ENCODE data around the gene LARGE2.
"Not testable (repeated sequence)": the region's sequence is repeated elsewhere in the genome, so short reads cannot be mapped to it uniquely, and the experiment has no call there.

Gene LARGE2

DNA sequence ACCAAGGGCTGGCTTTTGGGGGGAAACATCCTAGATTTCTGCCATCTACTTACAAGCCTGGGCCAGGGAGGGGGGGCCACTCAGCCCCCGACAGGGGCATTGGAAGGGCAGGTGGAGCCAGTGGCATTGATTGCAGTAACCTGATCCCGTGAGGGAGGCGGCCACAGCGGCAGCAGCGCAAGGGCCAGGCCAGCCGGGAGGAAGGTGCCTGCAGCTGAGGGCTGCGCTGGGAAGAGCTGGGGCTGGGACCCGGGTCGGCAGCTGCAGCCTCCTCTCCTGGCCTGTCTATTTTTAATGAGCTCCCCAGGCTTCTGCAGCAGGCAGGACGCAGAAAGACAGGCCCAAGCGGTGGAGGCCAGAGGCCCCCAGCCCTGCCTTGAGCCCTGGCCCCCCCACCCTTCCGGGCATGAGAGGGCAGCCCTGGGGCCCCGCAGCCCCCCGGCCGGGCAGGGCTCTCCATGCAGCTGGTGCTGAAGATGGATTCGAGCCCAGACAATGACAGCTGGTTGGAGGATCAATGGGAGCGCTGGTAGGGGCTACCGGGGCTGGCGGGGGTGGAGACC, 26.0 kb upstream of the LARGE2 start:
- DNase-seq = no peak

- no peak for DNase-seq
Measured at GRCh38 chr11:45897556-45897955, 24.9 kb upstream of the LARGE2 start.

DNA sequence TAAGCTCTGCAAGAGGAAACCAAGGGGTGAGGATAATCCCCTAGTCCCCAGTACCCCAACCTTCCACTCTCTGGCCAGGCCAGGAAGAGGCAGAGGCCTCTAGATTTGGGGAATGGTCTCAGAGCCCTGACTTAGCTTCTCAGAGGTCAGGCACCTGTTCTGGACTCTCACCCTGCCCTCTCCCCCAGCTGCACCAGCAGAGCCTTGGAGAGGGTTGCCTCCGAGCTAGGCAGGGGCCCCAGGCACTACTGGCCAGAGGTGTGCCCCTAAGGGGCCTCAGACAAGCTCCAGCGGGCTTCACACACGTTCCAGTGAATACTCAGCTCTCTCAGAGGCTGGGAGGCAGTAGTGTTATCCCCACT, 23.4 kb upstream of the LARGE2 start:
- no peak for DNase-seq

DNA sequence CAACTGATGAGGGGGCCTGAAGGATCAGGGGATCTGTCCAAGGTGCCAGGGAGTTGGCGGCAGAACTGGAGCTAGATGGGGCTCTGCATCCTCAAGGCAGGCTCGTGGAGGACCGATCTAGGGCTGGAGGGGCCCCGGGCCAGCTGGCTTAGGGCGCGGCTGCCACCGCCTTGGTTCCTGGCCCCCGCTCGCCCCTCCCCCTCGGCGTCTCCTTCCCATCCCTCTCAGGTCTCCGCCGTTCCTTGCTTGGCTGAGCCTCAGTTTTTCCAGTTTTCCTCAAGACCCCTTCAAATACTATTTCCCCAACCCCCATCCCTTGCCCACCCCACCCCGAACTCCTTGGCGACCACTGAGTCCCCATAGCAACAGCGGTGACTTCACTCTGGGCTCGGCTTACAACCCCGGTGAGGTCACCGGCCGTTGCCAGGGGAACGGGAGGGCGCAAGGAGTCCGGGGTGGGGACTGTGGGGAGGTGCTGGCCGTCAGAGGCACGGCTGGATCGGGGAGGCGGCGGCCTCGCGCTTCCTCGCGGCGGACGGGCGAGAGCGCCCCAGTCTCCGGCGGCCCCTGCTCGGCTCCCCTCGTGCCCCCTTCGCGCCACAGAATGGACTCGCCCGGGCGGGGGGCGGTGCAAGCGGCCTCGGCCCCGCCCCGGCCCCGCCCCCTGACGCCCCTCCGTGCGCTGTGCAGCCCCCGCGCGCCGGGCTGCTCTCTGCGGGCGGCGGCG, 22.8 kb upstream of the LARGE2 start:
- DNase-seq = peak in 1 of 2 donors; percentile 42

DNA sequence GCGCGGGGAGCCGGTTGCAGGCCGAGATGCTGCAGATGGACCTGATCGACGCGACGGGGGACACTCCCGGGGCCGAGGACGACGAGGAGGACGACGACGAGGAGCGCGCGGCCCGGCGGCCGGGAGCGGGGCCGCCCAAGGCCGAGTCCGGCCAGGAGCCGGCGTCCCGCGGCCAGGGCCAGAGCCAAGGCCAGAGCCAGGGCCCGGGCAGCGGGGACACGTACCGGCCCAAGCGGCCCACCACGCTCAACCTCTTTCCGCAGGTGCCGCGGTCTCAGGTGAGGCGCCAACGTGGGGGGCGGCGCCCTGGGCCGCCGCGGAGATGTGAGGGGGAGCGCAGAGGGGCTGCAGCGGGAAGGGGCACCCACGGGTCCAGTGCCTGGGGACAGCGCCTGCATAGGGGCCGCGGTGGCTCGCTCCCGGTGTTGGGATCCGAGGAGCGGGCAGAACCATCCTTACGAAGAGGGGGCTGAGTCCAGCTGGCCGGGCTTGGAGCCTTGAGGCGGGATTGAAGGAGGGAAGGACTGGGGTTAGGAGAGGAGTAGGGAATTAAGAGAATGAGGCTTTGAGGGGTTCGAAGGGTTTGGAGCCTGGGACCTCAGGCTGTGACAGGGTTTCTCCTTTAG, 22.2 kb upstream of the LARGE2 start:
- not testable (repeated sequence) for DNase-seq

GRCh38 chr11:45900916-45901617, 21.4 kb upstream of the LARGE2 start:
- no peak for DNase-seq

GRCh38 chr11:45901626-45902025, 20.8 kb upstream of the LARGE2 start:
- DNase-seq = no peak

DNA sequence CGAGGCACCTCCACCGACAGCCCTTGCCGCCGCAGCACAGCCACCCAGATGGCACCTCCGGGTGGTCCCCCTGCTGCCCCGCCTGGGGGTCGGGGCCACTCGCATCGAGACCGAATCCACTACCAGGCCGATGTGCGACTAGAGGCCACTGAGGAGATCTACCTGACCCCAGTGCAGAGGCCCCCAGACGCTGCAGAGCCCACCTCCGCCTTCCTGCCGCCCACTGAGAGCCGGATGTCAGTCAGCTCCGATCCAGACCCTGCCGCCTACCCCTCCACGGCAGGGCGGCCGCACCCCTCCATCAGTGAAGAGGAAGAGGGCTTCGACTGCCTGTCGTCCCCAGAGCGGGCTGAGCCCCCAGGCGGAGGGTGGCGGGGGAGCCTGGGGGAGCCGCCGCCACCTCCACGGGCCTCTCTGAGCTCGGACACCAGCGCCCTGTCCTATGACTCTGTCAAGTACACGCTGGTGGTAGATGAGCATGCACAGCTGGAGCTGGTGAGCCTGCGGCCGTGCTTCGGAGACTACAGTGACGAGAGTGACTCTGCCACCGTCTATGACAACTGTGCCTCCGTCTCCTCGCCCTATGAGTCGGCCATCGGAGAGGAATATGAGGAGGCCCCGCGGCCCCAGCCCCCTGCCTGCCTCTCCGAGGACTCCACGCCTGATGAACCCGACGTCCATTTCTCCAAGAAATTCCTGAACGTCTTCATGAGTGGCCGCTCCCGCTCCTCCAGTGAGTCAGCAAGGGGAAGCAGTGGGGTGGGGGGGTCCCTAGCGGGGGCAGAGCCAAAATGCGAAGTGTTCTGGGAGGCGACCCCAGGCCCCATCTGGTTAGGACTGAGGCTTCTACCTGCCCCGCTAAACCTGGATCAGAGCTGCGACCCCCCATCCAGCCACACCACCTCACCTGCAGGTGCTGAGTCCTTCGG, 19.7 kb upstream of the LARGE2 start:
- DNase-seq = no peak

DNA sequence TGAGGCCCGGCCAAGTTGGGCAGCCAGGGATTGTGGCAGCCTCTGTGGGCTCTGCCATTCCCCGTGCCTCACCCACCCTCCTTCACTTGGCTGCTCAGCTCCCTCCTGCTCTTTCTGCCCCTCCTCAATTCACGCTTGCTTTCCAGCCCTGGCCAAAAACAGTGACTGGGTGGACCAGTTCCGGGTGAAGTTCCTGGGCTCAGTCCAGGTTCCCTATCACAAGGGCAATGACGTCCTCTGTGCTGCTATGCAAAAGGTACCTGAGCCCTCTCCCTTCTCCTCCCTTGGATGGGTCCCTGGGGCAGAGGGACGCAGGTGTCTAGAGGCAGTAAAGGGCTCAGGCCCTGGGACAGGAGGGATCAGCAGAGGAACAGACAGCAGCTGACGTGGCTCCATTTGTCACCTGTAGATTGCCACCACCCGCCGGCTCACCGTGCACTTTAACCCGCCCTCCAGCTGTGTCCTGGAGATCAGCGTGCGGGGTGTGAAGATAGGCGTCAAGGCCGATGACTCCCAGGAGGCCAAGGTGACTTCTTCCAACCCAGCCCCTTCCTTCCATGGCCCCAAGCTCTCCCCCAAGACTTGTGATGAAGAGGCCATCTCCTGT, 18.0 kb upstream of the LARGE2 start:
- no peak for DNase-seq

DNA sequence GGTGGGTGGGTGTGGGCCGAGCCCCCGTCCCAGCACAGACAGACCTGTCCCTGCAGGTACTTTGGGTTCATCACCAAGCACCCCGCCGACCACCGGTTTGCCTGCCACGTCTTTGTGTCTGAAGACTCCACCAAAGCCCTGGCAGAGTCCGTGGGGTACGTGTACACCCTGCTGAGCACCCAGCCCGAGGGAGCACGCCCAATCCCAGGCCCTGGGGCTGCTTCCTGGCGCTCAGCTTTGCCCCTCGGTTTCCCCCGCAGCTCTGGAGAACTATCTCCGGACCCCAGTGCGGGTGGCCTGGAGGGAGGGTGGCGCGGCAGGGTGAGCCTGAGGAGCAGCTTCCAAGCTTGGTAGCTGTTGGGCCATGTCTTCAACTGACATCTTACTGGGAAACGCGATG, 17.4 kb upstream of the LARGE2 start:
- DNase-seq = no peak

DNA sequence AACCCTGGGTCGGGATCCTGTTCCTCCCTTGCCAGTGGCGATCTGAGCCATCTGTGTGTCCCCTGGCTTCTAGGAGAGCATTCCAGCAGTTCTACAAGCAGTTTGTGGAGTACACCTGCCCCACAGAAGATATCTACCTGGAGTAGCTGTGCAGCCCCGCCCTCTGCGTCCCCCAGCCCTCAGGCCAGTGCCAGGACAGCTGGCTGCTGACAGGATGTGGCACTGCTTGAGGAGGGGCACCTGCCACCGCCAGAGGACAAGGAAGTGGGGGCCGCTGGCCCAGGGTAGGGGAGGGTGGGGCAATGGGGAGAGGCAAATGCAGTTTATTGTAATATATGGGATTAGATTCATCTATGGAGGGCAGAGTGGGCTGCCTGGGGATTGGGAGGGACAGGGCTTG, 16.9 kb upstream of the LARGE2 start:
- DNase-seq = not testable (repeated sequence)

DNA sequence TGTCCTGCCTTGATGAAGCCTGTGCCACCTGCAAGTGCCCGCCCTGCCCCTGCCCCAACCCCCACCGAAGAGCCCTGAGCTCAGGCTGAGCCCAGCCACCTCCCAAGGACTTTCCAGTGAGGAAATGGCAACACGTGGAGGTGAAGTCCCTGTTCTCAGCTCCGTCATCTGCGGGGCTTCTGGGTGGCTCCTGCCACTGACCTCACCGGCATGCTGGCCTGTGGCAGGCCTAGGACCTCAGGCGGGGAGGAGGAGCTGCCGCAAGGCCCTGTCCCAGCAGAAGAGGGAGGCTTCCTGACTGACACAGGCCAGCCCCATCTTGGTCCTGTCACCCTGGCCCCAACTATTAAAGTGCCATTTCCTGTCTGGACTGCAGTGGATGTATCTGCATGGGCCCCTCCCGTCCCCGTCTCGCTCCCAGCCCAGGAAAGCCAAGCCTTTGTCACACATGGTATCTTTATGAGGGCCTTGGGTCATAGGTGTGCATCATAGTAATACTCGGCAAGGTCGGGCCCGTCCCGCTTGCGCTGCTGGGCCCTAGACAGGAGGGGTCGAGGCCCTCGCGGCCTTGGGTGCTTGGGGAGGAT, 16.3 kb upstream of the LARGE2 start:
- DNase-seq = no peak

DNA sequence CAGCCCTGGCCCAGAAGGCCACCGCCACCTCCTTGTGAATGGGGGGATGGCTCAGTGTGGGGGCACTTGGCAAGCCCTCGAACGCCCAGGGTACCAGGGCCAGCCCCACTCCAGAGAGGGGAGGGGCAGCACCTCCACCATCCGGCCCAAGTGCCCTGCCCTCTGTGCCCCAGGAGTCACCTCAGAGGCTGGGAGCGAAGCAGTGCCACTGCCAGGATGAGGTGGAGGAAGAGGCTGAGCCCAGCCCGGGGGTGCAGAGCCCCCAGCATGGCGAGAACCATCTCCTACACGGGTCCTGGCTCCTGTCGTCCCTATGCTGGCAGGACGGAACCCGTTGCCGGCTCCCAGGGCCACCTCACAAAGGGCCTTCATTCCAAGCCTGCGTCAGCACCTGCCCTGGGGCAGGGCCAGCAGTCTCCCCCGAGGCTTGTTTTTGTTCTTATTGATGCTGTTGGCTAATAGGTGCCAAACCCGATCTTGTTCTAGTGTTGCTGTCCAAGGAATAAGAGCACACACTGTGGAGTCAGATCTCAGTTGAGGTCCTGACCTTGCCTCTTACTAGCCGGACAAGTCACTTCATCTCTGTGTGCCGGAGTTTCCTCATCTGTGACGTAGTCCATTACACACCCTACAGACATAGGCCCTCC, 15.4 kb upstream of the LARGE2 start, which contains the start of gene FREY1:
Gene FREY1, minus strand, starts transcription at position 307 of the 647 bp plus-strand sequence. Its CDS starts 26 bp downstream, at position 281.
- DNase-seq = no peak

DNA sequence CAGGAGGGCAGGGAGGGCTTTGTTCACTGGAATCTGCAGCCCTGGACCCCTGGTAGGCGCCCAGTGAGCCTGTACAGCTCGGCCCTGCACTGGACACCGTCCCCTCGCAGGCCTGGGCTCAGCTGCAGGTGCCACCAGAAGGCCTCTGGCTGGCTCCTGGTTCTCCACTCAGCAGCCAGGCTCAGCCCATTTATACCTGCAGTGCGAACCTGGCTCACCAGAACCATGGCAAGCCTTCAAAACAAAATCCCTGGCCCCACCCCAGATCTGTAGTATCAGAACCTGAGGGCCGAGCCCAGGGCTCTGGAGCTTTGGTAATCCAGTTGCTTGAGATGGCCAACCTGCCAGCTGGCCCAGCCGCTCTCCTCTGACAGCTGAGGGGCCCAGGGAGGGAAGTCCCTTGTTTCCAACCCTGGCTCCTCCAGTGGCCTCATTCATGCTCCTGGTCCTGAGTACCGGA, 14.5 kb upstream of the LARGE2 start:
- DNase-seq = no peak

GRCh38 chr11:45909594-45910475, 12.6 kb upstream of the LARGE2 start:
- DNase-seq = no peak

DNA sequence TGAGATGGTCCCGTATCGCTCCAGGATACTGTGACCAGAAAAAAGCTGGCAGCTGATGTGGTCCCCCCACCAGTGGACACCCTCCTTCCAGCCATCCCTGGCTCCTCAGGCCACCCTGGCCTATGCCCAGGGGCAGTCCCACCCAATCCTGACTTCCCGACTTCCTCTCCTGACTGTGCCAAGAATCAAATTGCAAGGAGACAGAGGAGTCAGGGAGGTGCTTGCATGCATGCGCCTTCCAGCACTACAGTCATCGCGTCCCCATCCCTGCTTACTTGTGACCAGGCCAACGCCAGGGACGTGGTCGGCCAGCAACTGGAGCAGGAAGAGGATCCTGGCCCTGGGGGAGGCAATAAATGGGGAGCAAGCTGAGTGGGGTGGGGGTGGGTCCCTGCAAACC, 11.8 kb upstream of the LARGE2 start:
- no peak for DNase-seq

DNA sequence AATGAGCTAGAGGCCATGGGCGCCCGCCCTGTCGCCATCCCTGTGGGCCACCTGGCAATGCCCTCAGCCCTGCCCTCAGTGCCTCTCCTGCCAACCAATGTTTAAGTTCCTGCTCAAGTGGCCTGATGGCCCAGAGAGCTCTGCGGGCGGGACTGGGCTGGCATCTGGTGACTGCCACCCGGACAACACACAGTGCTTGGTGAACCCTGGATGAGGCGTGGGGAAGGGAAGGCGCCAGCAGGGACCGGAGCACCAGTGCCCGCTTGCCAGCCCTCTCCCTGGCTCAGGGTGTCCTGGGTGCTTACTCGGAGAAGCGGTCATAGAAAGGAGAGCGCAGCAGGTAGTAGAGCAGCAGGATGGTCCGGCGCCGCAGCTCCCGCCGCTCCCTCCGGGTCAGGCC, 8.9 kb upstream of the LARGE2 start:
- no peak for DNase-seq

- DNase-seq = no peak
Measured at GRCh38 chr11:45913942-45914635, 8.4 kb upstream of the LARGE2 start.

DNA sequence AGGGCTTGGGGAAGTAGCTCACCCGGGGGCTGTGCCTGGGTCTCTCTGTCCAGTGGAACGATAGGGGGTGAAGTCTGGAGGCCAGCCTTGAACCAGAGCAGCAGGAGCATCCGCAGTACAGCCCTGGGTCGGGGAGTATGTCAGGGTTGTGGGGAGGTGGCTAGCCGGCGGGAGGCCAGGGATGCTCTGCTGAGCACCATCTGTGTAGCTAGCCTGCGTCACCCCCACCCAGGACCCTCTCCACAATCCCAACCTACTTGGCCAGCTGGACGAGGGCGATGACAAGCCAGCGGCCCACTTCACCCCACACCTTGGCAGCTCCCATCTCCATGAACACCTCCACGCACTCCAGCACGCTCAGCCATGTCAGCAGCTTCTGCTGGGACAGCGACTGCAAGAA, 7.0 kb upstream of the LARGE2 start:
- DNase-seq = no peak

GRCh38 chr11:45917286-45917622, 5.2 kb upstream of the LARGE2 start:
- no peak for DNase-seq
